Astrocyte of the hippocampus (primary cell): ENCODE results near the gene CEMP1.

Experiments
- DNase-seq: peaks from one replicate; pipeline ENCODE4 v3.0.0; 2011; ENCODE audit warnings: low read depth, low spot score

The CEMP1 gene

DNA sequence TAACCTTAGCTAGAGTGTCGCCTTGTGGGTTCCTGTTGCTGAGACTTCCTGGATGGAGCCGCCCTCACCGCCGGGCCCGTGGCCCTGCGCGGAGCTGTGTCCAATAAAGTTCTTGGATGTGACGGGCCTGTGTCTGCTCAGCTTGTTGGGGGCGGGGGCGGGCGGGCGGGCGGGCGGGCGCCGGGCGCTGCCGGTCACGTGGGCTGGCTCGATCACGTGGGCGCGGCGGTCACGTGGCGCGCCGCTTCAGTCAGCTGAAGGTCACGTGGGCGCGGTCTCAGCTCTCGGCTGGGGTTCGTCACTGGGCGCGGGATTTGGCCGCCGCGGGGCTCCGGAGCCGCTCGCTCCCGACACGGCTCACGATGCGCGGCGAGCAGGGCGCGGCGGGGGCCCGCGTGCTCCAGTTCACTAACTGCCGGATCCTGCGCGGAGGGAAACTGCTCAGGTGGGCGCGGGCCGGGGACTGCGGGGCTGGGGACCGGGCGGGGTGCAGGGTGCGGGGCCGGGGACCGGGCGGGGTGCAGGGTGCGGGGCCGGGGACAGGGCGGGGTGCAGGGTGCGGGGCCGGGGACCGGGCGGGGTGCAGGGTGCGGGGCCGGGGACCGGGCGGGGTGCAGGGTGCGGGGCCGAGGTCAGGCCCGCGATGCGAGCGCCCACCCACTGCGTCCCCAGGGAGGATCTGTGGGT is 11.0 kb downstream of the CEMP1 start, which contains the start of gene AMDHD2:
AMDHD2 (plus strand) TSS at position 275 of the 687 bp plus-strand sequence; CDS start at position 363, 88 bp downstream.
- DNase-seq, result peak; percentile 96

DNA sequence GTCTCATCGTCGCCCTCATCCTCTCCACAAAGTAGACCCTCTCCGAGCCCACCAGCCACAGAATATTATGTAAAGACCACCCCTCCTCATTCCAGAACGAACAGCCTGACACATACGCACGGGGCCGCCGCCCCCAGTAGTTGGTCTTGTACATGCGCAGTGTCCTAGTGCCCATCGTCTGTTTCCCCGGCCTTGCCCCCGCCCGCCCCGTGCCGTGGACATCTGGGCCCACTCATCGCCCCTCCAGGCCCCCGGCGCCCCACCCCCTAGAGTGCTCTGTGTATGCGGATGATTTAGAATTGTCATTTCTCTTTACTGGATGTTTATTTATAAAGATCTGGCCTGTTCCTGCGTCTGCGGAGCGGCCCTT is 11.5 kb downstream of the CEMP1 start:
- no peak for DNase-seq

DNA sequence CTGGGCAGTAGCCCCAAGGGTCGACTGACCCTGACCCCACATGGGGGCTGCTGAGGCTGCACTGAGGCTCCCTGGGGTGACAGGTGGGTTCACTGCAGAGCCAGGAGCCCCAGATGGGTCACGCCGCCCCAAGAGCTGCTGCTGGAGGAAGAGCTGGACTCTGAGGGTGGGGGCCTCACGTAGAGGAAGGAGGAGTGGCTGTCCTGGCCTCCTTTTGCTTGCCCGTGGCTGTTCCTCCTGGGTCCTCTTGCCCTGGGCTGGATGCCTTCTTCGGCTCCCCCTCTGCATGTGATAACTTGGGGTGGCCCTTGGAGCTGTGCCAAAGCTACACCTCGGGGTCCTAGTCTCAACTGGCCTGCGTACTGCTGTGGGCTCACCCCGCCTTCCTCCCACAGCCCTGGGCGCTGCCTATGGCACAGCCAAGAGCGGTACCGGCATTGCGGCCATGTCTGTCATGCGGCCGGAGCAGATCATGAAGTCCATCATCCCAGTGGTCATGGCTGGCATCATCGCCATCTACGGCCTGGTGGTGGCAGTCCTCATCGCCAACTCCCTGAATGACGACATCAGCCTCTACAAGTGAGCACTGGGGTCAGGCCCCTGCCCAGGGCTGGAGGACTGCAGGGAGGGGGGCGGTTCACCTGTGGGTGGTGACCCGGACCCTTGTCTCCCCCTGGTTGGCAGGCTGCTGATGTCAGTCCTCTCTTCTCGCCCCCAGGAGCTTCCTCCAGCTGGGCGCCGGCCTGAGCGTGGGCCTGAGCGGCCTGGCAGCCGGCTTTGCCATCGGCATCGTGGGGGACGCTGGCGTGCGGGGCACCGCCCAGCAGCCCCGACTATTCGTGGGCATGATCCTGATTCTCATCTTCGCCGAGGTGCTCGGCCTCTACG is 12.1 kb downstream of the CEMP1 start:
- no peak for DNase-seq

DNA sequence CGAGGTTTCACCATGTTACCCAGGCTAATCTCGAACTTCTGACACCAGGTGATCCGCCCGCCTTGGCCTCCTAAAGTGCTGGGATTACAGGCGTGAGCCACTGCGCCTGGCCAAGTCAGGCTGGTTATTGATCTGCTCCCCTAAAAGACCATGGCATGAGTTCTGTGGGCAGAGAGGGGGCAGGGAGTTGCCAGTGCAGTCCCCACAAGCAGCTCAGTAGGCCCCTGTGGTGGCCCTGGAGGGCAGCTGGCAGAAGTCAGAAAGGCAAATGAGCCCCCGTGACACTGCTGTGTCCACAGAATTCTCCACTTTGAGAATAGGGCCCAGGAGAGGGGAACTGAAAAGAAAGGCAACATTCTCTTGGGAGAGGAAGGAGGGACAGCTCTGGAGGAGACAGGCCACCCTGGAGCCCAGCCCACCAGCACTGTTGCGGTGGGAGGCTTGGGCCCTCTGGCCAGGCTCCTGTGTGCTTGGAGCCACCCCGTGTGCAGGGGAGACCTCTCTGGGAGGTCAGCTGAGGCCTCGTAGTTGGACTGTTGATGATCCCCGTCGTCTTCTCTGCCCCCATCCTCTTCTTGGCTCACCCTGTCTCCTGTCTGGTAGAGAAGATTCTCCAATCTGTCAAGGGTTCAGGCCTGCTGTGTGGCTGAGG is 13.1 kb downstream of the CEMP1 start:
- DNase-seq, result no peak

DNA sequence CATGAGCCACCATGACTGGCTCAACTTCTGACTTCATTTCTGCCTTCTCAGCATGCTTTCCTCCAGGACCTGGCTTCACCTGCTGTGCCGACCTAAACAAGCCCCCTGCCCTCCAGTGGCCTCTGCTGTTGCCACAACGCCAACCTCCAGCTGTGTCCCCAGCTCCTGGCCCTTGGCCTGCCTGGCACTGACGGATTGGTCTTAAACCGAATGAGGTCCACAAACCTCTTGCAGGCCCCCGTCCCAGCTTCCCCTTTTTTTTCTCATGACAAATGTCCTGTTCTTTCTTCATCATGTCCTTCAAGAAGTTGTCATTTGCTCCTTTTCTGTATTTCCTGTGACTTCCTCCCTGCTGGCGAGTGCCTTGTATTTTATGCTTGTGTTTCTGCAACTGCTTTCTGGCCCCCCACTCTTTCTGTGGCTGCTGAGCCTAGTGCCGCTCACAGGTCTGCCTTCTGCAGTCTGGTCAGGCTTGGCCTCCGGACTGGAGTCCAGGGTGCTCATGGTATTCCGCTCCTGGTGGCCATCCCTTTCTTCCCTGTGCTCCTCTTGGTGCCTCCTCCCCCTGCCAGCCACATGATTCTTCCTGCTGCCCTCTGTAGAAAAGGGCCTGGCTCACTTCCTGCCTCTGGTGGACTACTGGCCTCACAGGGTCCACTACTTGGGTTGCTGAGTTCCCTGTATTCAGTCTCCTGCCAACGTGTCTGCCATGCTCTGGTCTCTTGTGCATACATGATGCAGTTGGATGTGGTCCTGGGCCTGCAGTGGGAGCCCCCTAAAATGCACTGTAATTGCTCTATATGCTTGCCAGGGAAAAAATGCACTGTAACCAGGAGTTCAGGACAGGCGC is 14.6 kb downstream of the CEMP1 start:
- no peak for DNase-seq

DNA sequence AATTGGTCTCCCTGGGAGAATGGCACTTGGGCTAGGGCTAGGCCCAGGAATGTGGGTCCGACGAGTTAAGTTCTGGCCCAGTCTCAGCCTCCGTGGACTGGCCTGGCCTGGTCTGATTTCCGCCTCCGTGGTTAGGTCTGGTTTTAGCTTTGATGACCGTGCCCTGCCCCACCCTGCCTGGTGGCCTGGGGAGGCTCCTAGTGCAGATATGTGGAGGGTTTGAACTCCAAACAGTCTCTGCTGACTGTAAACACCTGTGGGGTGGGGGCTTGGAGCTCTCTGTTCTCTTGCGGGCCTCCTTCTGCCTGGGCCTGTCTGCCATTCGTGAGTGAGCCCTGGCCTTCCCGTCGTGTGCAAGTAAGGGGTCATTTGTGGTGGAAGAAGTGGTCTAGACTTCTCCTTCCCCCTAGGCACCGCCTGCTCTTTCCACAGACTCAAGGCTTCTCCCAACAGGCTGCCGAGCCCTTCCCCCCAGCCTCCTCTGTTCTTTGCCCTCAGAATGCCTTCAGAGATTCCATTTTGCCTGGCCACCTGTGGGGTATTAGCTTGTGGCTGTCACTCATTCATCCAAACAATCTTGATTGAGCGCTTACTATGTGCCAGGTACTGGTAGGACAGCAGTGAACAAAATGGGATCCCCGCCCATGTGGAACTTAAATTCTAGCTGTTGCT is 15.9 kb downstream of the CEMP1 start:
- DNase-seq, result no peak

DNA sequence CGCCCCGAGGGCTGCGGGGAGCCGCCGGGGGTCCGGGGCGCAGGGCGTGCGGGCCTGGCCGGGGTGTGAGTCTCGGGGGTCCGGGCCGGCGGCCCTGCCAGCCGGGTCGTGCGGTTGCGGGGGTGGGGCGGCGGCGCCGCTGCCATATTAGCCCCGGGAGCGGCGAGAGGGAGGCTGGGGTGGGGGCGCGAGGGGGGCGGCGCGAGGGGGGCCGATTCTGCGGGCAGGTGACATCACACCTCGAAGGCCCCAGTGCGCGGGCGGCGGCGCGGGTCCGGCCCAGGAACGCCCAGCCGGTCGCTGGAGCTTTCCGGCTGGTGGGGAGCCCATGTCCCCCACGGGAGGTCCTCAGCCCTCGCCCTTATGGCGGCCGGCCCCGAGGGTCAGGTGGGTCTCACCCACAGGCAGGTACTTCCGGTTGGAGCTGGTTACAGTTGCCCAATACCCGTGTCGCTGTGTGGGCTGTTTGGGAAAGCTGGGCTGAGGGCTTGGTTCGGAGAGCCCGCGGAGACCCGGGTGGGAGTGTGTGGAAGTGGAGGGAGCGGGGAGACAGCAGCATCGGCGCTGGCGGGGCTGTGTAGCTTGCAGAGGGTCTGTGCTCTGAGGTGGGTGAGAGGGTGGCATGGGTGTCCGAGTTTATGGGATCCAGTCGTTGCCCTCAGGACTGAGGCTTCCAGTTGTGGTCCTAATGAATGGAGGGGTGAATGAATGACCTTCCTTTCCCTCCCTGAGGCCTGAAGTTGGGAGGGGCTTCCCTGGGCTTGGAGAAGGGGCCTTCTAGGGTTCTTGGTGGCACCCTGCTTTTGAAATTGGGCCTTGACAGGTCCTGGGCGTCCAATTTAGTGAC is 16.7 kb downstream of the CEMP1 start:
- peak; percentile 38 for DNase-seq

DNA sequence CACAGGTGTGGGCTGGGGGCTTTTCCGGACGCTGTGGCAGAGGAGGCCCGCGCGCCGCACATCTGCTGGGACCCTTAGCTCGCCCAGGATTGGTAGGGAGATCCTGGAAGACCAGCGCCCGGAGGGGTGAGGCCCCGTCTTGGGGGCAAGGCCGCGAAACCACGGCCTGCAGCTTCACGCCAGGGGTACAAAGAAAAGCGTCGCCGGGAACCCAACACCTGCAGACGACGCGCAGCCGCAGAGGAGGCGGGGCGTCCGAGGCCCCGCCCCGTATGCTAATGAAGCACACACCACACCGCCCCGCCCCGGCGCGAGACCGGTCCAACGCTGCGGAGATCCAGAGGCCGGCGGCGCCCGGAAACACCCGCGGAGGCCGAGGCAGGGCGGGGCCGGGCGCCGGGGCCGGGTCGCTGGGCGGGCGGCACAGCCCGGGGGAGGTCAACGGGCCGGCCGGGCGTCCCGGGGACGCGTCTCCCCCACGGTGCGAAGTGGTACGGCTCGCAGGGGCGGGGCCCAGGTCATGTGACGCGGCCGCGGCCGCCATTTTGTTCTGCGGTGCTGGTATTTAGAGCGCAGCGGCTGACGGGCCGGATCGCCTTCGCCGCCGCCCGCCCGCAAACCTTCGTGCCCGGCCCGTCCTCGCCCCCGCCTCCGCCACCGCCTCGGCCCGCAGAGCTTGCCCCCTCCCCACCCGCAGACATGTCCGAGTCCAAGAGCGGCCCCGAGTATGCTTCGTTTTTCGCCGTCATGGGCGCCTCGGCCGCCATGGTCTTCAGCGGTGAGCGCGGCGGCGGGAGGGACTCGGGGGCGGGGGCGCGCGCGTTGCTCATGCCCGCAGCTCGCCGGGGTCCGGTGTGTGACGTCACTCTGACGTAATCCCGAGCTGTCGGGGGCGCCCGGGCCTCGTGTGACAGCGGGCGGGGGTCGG is 17.5 kb downstream of the CEMP1 start, which contains the start of gene ATP6V0C:
ATP6V0C (plus strand) TSS at position 548 of the 928 bp plus-strand sequence; CDS start at position 700, 152 bp downstream.
- DNase-seq, result peak; percentile 95

DNA sequence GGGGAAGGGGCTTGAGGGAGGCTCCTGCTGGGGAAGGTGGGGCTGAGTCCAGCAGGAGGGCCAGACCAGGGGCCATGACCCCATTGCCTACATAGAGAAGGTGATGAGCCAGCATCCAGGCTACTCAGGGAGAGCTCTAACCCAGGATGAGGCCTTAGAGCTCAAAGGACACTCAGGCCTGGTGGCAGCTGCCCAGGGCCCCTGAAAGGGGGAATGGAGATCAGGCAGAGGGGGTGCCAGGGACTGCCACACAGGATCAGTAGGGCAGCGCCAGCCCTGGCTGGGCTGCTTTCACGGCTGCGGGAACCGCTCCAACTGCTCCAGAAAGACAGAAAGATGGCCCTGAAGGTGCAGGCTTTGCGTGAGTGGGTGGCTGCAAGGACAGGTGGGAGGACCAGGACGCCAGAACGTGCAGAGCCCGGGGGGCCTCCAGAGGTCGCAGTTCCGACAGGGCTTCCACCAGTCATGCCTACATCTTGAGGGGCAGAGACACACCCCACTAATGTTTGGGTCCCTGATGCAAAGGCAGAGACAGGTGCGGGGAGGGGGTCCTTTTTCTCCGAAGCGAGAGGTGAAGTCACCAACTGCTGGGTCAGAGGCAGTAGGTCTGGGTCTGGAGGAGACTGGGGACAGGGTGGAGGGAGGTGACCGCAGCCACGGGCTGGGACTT is 18.3 kb downstream of the CEMP1 start:
- DNase-seq, result no peak

DNA sequence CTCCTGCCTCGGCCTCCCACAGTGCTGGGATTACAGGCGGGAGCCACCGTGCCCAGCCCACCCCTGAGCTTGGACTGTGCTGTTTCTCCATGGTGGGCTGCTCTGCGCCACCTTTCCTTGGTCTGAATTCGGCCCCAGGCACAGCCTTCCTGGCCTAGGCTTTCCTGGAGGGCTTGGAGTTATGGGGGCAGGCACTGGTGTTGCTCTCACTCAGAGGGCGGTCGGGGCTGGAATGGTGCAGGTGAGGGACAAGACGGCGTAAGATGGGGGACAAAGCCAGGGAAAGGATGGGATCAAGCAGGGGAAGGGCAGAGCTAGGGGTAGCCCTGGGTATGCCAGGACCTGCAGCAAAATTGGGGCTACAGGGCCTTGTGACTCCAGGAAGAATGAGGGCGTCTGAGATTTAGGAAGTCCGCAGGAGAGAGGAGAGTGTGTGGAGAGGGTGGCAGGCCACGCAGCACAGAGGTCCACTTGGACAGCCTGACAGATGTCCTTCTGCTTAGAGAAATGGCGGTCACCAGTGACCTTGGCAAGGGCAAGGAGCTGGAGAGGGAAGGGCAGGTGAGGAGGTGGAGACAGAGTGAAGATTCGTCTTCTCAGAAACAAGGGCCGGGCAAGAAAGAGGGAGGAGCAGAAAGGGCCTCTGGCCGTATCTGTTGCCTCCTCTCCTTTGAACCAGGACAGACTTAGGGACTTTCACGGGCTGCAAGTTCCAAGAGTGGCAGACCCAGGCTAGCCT is 19.0 kb downstream of the CEMP1 start:
- no peak for DNase-seq

DNA sequence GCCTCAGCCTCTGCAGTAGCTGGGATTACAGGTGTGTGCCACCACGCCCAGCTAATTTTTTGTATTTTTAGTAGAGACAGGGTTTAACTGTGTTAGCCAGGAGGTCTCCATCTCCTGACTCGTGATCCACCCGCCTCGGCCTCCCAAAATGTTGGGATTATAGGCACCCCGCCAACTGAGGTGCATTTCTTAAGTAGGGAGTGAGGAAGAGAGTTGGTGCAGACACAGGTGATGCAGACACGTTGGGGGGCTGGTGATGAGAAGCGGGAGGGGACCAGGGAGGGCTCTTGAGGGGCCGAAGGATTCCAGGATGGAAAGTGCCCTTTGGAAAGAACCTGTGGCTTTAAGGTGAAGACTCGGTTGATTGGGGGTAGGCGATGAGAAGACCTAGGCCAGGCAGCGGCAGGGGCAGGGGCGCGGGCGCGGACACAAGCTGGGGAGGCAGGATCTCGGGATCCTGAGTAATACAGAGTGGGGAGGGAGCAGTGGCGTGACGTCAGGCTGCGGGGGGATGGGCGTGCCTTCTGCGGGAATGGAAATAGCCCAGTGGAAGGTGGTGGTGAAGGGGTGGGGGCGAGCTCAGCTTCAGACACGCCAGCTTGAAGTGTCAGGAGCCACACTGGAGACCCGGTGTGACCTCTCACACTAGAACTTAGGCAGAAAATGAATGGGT is 19.9 kb downstream of the CEMP1 start:
- peak; percentile 74 for DNase-seq

DNA sequence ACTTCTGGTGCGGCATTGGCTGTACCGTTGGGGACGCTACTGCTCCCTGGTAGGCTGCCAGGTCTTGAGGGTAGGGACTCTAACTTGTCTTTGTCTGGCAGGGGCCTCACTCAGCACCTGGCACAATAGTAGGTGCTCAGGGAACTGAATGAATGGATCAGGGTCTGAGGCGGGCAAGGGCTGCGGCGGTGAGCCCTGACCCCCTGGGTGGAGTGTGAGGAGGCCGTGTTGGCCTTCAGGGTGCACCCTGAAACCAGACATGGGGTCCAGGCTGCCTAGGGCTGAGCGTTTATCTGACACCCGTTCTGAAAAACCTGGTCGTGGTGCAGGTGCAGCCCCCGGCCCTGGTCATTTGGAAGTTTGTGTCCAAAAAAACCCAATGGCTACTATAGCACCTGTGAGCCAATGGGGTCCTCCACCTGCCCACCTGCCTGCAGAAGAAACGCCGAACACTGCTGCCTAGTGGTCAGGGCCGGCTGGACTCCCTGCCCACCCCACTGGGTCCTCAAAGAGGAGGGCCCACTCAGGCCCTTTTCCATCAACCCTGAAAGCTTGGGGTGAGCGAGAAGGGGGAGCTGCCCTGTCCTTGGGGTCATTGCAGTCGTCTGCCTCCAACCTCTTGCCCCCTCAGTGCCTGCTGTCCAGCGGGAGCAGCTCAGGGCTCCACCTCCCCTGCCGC is 22.3 kb downstream of the CEMP1 start:
- DNase-seq, result no peak

DNA sequence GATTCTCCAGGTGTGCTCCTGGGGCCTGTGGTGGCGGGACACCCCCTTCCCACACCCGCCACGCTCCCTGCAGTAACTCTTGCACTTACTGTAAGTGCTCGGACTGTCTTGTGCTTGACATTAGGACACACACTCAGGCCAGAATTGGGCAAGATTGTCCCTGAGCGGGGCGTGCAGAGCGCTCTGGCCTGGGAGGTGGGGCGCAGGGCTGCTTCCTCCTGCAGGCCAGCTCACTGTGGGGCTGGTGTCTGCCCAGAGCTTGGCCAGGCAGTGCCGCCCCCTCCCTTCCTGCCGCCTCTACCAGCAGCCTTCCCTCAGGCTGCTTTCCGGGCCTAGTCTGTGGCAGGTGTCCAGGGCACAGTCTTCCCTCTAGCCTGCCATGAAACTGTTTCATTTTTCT is 23.5 kb downstream of the CEMP1 start:
- DNase-seq, result no peak

DNA sequence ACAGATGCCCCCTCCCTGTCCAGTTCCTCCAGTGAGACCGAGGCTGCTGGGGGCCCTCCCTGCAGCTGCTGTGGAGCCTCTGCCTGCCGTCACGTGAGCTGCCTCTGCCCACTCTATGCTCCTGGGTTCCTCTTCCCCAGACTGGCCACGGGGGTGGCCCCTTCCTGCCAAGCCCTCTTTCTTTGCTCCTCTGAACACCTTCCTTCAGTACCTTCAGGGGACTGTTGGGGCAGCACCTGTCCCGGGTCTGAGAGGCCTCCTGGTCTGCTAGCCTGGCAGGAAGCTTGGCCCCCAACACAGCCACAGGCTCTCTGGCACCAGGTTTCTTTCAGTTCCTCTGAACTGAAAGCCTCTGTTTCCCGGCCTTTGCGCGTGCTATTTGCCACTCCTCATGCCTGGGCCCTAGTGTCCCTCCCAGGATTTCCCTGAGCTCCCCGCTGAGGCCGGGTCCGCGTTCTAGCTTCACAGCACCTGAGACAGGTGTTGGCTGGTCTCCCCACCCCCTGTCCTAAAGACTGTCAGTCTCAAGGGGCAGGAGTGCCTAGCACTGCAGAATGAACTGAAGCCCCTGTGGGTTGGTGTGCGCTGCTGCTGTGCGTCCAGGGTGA is 24.1 kb downstream of the CEMP1 start:
- DNase-seq, result no peak

DNA sequence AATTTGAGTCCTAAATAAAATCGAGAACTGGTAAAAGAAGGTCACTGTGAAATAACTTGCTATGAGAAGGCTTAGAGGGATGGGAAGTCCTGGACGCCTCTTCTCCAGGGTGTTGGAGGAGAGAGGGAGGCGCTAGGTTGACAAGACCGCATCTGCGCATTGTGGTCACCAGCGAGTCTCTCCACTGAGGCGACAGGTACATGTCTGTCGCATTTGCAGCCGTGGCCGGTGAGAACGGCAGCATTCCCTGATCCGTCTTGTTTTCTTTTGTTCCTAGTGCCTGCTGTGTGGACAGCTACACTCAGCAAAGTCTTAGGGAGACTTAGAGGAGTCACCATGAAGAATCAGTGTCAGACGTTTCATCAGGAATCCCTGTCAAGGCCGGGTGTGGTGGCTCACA is 25.5 kb downstream of the CEMP1 start:
- DNase-seq, result no peak
